NCI-H524 treated with DMSO at 0.1 percent for 48 hours (cell line): Measurements from ENCODE around the gene SLC6A7.
A peak's percentile ranks its signal among the peaks of the same experiment; 100 is the strongest.
"Not testable (repeated sequence)": the region's sequence is repeated elsewhere in the genome, so short reads cannot be mapped to it uniquely, and the experiment has no call there.

Source experiments
- DNase-seq: peaks from one replicate; lab custom pipeline; 2025; lab: John Stamatoyannopoulos, UW

Gene SLC6A7

DNA sequence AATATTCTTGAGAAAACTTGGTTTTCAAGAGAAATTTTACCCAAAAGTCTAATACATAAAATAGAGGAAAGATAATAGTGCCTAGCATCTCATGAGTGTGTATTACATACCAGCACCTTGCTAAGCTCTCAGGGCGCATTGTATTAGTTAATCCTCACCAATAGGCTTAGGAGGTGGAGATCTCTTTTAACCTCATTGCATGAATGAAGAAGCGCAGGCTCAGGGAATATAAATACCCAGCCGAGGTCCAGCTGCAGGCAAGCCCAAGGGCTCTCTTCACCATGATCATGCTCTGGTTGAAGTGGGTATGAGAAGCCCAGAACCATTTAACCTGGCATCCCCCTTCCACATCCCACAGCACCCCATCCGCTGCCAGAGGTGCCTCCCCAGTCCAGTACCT, 53.7 kb downstream of the SLC6A7 start:
- DNase-seq = no peak

DNA sequence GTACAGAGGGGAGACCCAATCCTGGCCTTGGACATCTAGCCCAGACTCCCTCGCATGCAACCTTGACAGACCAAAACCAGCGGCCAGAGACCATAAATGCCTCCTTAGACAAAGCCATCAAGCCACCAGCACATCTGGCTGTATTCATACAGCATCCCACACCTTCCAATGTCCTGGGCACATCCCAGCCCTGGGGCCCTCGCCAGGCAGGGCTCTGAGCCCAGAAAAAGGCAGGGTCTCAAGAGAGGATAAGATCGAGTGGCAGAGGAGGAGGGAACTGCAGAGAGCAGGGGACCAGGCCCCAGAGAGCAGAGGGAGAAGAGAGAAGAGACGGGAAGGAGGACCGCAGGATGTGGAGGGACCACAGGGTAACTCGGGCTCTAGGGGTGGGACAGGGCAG, 54.3 kb downstream of the SLC6A7 start:
- DNase-seq = no peak

DNA sequence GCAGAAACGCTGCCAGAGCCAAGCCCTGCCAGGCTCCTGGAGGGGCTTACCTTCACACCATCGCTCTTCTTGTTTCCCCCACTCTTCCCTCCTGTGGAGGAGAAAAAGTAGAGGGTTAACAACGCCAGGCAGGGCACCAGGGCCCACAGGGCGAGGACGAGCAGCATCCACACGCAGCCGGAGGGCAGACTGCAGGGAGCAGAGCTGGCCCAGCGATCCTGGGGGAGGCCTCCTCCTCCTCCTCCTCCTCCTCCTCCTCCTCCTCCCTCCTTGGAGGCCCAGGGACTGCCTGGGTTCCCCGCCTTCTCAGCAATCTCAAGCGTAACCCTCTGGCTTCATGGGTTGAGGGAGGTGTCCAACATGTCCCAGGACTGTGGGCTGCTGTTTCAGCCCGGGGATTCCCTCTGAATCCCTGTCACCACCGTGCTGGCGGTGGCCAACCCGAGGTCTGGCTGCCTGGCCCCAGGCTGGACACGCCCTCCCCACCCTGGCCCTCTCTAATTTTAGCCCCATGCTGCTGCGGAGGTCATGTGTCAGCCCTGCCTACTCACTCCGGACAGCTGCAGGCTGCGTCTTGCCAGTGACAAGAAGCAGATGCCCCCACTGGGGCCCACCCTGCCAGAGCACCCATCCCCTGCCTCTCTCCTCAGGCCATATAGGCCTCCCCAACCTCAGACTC, 55.4 kb downstream of the SLC6A7 start:
- no peak for DNase-seq

DNA sequence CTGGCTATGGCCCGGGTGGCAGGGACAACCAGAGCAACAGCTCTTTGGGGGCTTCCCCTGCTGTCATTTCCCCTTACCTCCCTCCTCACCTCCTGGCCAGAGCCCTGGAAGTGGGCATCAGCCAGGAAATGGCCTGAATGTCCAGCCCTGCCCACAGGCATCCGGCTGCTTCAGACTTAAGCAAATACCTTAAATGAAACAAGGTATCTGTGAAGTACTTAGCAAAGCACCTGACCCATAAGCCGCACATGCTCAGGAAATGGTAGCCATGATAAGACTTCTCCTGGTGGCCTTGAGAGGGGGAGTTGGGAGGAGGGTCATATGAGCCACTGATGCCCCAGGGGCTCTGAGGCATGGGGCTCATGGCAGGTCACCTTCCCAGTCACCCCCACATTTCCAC, 55.9 kb downstream of the SLC6A7 start:
- no peak for DNase-seq

DNA sequence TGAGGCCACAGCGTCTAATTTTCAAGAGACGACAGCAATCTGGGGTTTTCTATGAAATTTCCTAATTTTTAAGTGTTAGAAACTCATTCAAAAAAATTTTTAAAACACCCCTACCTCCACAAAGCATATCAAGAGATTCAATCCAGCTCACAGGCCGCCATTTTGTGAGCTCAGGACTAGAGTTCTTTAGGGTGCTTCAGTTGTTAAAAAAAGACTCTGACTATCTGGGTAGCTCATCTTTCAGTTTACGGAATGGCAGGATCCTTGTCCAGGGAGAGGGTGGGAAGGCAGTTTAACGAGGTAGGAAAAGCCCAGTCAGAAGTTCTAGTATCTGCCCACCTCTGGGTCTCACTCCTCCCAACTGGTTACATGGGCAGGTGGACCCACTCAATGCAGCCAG, 56.6 kb downstream of the SLC6A7 start:
- no peak for DNase-seq

DNA sequence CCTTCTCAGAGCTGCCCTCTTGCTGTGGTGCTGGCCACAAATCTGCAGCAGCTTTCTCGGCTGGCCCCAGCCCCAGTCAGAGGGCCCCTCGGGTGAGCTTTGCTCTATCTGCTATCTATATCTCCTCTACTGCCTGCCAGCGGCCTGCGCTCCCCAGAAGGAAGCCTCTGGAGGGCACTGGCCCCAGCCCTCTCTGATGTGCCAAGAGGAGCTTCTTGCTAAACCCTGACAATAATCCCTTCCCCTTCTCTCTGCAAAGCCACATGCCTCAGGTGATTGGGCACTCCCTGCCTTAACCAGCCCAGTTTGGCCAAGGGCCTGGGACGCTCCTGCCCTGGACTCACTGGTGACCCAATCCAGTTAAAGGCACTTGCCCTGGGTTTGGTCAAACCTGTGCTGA, 57.0 kb downstream of the SLC6A7 start:
- DNase-seq = no peak

DNA sequence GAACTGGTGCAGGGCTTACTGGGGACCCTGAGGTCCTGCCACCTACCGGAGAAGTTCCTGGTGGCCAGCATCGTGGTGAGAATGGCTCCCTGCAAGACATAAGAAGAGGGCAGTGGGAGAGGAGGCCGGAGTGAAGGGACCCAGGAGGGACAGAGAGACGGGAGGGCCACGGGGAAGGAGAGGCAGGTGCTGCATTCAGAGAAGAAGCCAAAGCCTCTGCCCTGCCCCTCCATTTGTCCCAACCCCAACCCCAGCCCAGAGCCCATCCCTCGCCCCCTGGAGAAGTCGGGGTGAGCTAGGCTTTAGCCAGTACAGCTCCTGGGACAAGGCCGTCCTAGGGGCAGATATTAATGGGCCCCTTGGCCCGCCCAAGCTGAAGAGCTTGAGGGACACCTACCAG, 57.9 kb downstream of the SLC6A7 start:
- no peak for DNase-seq

DNA sequence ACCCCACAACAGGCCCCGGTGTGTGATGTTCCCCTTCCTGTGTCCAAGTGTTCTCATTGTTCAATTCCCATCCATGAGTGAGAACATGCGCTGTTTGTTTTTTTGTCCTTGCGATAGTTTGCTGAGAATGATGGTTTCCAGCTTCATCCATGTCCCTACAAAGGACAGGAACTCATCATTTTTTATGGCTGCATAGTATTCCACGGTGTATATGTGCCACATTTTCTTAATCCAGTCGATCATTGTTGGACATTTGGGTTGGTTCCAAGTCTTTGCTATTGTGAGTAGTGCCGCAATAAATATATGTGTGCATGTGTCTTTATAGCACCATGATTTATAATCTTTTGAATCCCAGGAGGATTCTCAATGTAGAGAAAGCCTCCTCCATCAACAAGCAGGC, 58.6 kb downstream of the SLC6A7 start:
- not testable (repeated sequence) for DNase-seq

DNA sequence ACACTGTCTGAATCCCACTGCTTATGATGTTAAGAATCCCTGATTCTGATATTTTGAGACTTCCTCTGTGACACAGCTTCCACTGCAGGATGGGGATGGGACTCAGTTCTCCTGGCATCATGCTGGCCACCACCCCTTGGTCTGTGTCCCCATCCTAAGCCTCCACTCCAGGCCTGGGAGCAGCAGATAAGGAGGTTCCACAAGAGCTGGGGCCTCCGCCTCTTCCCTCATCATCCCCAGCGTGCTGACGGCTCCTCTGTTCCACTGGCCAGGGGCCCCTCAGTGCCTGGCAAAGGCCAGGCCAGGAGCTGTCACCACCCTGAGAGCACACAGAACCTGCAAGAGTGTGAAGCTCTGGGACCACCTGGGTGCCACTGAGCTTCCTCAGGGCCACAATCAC, 59.1 kb downstream of the SLC6A7 start:
- no peak for DNase-seq

DNA sequence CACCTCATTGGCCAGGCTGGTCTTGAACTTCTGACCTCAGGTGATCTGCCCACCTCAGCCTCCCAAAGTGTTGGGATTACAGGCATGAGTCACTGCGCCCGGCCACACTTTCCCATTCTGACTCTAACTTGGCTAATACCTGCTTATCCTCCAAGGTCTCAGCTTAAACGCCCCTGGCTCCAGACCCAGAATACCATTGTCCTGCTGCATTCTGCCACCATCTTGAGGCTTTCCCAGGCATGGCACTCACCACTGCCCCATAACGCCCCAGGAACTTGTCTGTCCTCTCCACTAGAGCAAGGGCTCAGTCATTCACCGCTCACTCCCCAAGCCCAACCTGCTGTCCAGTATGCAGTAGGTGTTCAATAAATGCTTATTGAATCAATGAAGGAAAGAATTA, 59.9 kb downstream of the SLC6A7 start:
- no peak for DNase-seq

DNA sequence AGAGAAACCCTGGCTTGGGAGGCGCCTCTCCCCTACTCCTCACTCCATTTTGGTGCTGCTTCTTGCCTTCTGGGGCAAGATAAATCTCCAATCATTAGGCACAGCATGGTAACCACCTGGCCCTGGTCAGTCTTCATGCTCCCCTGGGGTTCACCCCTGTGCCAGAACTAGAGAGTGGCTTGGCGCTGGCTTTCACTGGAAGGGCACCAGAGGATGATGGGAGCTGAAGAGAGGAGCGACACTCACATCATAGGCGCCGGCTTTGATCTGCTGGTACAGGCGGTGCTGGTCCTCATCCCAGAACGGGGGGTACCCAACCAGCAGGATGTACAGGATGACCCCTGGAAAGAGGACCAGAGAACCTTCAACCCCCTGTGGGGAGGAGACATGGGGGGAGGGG, 61.6 kb downstream of the SLC6A7 start:
- no peak for DNase-seq

DNA sequence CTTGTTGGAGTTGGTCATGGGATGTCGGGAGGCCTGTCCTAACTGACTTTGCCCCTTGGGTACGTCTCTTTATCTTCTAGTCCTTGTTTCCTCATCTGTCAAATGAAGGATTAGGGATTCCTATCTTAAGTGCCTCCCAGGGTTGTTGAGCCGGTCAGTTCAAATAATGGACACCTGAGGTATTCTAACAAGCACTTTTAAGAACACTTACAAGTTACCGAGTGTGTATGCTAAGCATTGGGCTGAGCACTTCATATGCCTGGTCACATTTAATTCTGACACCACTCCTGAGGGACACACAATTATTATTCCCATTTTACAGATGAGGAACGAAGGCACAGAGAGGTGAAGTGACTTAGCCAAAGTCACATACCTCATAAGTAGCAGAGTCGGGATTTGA, 62.6 kb downstream of the SLC6A7 start:
- no peak for DNase-seq

DNA sequence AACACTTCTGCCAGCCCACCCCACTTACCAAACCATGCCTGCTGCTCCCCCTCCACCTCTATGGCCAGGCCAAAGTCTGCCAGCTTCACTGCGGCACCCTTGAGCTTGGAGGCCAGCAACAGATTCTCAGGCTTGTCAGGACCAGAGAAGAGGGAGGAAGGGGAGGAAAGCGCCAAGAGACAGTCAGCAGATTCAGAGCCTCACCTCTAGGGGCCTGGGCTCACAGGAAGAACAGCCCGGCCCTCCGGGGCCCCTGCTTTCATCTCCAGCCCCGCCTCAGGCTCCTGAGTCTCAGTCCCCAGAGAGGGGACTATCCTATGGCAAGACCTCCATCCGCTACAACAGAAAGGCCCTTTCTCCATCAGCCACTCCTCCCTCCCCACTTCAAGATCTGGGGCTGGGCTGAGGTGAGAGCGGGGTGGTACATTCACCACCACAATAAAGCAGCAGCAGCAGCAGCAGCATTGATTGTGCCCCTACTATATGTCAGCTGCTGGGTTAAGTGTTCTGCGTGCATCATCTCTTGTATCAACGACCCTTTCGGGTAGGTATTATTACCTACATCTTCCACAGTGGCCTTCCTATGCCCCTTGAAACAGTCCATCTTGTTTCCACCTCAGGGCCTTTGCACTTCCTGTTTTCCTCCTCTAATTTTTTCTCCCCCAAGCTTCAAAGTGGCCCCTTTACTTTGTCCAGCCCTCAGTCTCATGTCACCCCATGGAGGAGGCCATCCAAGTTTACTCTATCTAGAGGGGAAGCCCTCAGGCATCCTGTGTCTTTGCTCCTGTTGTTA, 63.8 kb downstream of the SLC6A7 start:
- no peak for DNase-seq

DNA sequence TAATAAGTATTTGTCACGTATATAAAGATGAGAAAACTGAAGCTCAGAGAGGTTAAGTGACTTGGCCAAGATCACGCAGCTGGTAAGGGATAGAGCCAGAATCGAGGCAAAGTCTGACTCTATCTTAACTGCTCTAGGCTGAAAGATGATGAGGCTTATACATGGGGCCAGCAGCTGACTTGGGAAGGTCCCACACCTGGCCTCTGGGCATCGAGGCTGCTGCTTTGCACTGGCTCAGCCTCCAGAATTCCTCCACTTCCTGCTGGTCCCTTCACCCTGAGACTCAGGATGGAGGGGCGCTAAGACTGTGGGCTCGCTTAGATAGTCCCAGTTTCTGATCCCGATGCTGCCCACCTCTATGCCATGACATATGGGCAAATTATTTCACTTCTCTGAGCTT, 64.5 kb downstream of the SLC6A7 start:
- no peak for DNase-seq

DNA sequence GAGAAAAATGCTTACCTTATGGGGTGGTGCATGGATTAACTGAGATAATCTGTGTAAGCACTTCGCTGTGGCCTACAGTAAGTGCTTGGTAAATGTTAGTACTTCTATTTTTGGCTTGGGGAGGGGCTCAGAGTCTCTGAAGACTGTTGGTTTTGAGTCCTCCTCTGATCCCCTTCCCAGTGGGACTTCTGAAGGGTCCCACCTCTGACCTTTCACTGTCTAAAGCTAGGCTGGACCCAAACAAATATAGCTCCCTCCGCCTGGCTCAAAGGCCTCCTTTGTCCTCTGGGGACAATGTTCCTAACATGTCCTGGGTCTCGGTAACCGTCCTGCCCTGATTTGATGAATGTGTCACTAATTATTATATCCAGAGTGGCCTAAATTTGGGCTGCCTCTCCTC, 64.9 kb downstream of the SLC6A7 start:
- DNase-seq = no peak

DNA sequence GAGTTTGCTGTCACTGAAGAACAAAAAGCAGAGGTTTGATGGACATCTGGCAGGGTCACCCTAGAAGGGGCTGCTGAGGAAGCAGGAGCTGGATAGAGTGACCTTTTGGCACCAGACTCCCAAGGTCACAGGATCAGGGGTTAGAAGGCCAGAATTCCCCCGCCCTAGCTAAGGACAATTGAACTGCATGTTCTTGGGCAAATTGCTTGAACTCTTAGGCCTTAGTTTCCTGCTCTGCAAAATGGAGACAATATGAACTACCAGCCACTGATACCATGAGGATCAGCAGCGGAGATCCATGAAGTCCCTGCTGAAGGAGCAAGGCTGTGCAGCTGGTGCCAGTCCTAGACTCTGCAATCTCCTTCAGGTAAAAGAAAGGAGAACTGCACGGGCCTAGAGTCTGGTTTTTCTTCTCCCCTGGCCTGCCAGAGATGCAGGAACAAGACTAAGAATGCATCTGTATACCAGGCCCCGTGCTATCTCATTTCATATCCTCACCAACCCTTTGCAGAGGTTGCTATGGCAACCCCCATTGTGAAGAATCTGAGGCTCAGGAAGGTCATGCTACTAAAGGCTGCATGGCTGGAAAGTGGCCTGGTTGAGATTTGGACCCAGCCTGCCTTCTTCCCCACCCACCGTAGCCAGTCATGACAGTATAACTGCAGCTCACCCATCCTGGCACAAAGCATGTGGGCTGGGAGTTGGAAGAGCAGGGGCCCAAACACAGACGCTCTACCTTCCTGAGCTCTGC, 66.0 kb downstream of the SLC6A7 start:
- DNase-seq = peak; percentile 11

DNA sequence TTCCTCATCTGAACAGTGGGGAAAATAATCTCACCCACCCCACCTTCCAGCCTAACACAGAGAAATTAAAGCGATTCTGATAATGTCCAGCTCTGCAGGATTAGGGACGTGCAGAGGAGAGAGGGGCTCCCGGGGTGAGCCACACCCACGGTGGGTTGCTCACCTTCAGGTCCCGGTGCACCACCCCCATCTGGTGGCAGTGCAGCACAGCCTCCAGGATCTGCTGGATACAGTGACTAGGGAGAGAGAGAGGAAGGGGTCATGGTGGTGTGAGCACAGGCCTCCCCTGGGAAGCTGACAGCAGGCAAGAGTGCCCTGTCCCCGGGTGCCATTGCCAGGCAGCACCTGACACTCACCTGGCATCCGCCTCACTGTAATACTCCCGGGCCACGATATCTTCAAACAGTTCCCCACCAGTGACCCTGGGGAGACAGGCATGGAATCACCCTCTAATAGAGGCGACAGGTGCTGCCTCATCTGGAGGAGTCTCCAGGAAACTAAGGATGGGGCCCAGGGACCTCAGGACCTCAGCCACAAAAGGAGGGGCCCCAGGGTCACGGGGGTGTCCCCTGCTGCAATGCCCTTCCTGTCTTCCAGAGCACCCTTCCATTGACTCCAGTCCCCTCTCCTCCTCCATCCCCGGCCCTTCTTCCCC, 66.7 kb downstream of the SLC6A7 start:
- DNase-seq = no peak

DNA sequence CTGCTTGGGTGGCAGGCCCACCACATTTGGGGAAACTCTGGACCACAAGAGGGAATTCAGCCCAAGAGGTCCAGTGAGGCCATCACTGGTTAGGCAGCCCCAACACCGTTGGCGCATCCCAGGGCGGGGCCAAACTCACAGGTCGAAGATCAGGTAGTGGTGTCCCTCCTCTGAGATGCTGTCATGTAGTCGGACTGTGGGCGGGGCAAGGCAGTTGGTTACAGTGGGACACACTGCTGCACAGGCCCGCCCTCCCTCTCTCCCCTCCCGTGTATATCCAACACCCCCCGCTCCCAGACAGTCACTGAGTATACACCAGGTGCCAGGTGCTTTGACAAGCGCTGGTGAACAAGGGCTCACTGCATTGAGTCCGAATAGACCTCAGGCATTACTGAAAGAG, 67.6 kb downstream of the SLC6A7 start:
- no peak for DNase-seq

DNA sequence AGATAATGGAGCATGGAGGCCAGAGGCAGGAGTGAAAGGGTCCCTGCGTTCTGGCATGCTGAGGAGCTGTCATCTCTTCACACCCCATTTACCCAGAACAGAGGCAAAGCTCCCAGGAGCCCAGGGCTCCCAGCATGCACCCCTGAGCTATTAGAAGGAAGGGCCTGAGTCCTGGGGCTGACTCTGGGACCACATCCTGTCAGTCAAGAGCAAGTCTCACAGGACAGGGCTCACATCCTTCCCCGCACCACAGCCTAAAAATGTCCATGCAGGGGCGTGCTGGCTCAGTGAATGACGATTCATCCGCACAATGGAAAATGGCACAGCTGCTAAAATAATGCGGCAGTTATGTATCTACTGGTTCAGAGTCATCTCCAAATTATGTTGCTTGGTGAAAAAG, 68.3 kb downstream of the SLC6A7 start:
- no peak for DNase-seq
